HepG2 (cell line): Measurements from ENCODE around the gene ARCN1.
"Not testable (repeated sequence)": the region's sequence is repeated elsewhere in the genome, so short reads cannot be mapped to it uniquely, and the experiment has no call there.

Experiments used
- ELF1 ChIP-seq: sonication (generic); formaldehyde crosslinking; IDR thresholded peaks from 2 replicates; pipeline ENCODE4 v1.4.0; 2020; ENCODE audit warnings: missing genetic modification reagents
- MAX ChIP-seq: IDR thresholded peaks from 2 replicates; pipeline ENCODE4 v1.6.1; 2012; ENCODE audit warnings: inconsistent platforms
- MTA3 ChIP-seq: sonication (generic); formaldehyde crosslinking; IDR thresholded peaks from 2 replicates; pipeline ENCODE4 v1.4.0; 2020; ENCODE audit warnings: missing genetic modification reagents
- NCOA2 ChIP-seq: sonication (generic); formaldehyde crosslinking; IDR thresholded peaks from 2 replicates; pipeline ENCODE4 v1.8.0; 2022; ENCODE audit warnings: inconsistent platforms
- POLR2AphosphoS5 ChIP-seq: IDR thresholded peaks from 2 replicates; pipeline ENCODE4 v1.6.1; 2012; ENCODE audit warnings: low read depth, low read length
- RBFOX2 ChIP-seq: fragments of 200-400 bp; formaldehyde crosslinking; IDR thresholded peaks from 2 replicates; pipeline ENCODE4 v1.6.1; 2017; ENCODE audit warnings: low read depth, mild to moderate bottlenecking, low read length
- ZBTB2 ChIP-seq: sonication (generic); formaldehyde crosslinking; IDR thresholded peaks from 2 replicates; pipeline ENCODE4 v1.8.0; 2022; ENCODE audit warnings: low read depth, missing genetic modification reagents
- ZNF512 ChIP-seq: sonication (generic); formaldehyde crosslinking; IDR thresholded peaks from 2 replicates; pipeline ENCODE4 v1.4.0; 2020; ENCODE audit warnings: mild to moderate bottlenecking, missing genetic modification reagents
- ZNF629 ChIP-seq: sonication (generic); formaldehyde crosslinking; conservative IDR thresholded peaks from 2 replicates; pipeline ENCODE4 v1.5.0; 2020; ENCODE audit warnings: missing genetic modification reagents
- ZNF720 ChIP-seq: sonication (generic); formaldehyde crosslinking; IDR thresholded peaks from 2 replicates; pipeline ENCODE4 v1.4.0; 2020; ENCODE audit warnings: missing genetic modification reagents
- TF ChIP-seq, protein P1 (sequence below): sonication (generic); formaldehyde crosslinking; IDR thresholded peaks from 2 replicates; pipeline ENCODE4 v1.9.0; 2022; ENCODE audit warnings: low read depth, missing genetic modification reagents

- not testable (repeated sequence) for TF ChIP-seq NCOA2; ZBTB2 (CRISPR knock-in tag); RBFOX2; ZNF720 (CRISPR knock-in tag); MAX; POLR2AphosphoS5; ZNF512 (CRISPR knock-in tag); ELF1 (CRISPR knock-in tag); ZNF629 (CRISPR knock-in tag); MTA3
- TF ChIP-seq, protein P1, sequence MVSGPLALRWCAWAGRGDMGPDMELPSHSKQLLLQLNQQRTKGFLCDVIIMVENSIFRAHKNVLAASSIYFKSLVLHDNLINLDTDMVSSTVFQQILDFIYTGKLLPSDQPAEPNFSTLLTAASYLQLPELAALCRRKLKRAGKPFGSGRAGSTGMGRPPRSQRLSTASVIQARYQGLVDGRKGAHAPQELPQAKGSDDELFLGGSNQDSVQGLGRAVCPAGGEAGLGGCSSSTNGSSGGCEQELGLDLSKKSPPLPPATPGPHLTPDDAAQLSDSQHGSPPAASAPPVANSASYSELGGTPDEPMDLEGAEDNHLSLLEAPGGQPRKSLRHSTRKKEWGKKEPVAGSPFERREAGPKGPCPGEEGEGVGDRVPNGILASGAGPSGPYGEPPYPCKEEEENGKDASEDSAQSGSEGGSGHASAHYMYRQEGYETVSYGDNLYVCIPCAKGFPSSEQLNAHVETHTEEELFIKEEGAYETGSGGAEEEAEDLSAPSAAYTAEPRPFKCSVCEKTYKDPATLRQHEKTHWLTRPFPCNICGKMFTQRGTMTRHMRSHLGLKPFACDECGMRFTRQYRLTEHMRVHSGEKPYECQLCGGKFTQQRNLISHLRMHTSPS (CRISPR knock-in tag): not testable (repeated sequence)
Measured at GRCh38 chr11:118611433-118611795, 39.2 kb downstream of the ARCN1 start.
